GM19468 (cell line): Measurements from ENCODE around the gene AIFM1.

ENCODE experiments used
- ATAC-seq: cut with Tn5 transposase; IDR thresholded peaks from one replicate; pipeline ENCODE4 v1.9.1; 2021; ENCODE audit warnings: mild to moderate bottlenecking, moderate library complexity, moderate number of reproducible peaks; ENCODE audit not compliant: unreplicated experiment; ENCODE audit errors: extremely low read depth

AIFM1 gene

GRCh38 chrX:130171446-130172126, 5.9 kb upstream of the AIFM1 start, which contains the start of gene RAB33A:
Gene RAB33A (plus strand): TSS chrX:130171962. CDS start chrX:130172063, 101 bp downstream.
- no peak for ATAC-seq

- ATAC-seq: peak; percentile 28
Measured at GRCh38 chrX:130170752-130171445, 5.3 kb upstream of the AIFM1 start.

- ATAC-seq: no peak
Measured at GRCh38 chrX:130167040-130167439, 1.4 kb upstream of the AIFM1 start.

GRCh38 chrX:130166503-130166777, 799 bp upstream of the AIFM1 start:
- ATAC-seq: no peak

GRCh38 chrX:130165181-130165702, 399 bp downstream of the AIFM1 start:
- ATAC-seq: no peak

- ATAC-seq: no peak
Measured at GRCh38 chrX:130163398-130163797, 2.2 kb downstream of the AIFM1 start.

- ATAC-seq: no peak
Measured at GRCh38 chrX:130162094-130162735, 3.4 kb downstream of the AIFM1 start.

- no peak for ATAC-seq
Measured at GRCh38 chrX:130159776-130160175, 5.9 kb downstream of the AIFM1 start.

GRCh38 chrX:130158311-130158710, 7.3 kb downstream of the AIFM1 start:
- ATAC-seq: no peak

- no peak for ATAC-seq
Measured at GRCh38 chrX:130155564-130155963, 10.1 kb downstream of the AIFM1 start.

GRCh38 chrX:130147631-130148030, 18.0 kb downstream of the AIFM1 start:
- no peak for ATAC-seq

- no peak for ATAC-seq
Measured at GRCh38 chrX:130145123-130145522, 20.5 kb downstream of the AIFM1 start.

- no peak for ATAC-seq
Measured at GRCh38 chrX:130144509-130144908, 21.1 kb downstream of the AIFM1 start.

GRCh38 chrX:130139474-130140201, 26.0 kb downstream of the AIFM1 start:
- ATAC-seq: no peak

GRCh38 chrX:130136961-130137360, 28.7 kb downstream of the AIFM1 start:
- no peak for ATAC-seq

- no peak for ATAC-seq
Measured at GRCh38 chrX:130136496-130136895, 29.1 kb downstream of the AIFM1 start.

- ATAC-seq: no peak
Measured at GRCh38 chrX:130130990-130131389, 34.7 kb downstream of the AIFM1 start.

- ATAC-seq: no peak
Measured at GRCh38 chrX:130125091-130125874, 40.4 kb downstream of the AIFM1 start.

GRCh38 chrX:130124577-130124976, 41.1 kb downstream of the AIFM1 start:
- no peak for ATAC-seq

- ATAC-seq: no peak
Measured at GRCh38 chrX:130121505-130121800, 44.2 kb downstream of the AIFM1 start.
